H9 (cell line): ENCODE results near the gene ZSCAN5A. TPM values are rescaled to one million over a fixed set of nuclear protein-coding genes. Genes with fewer than 3 reads are reported as not detected.

ENCODE experiments used
- DNase-seq: peaks from one replicate; pipeline ENCODE4 v3.0.0-alpha.2; 2017
- H2AFZ ChIP-seq: one replicate; pipeline ENCODE4 v1.6.1; 2013; ENCODE audit warnings: mild to moderate bottlenecking, low read length, control low read depth, moderate library complexity
- H2AK5ac ChIP-seq: 2 replicates; pipeline ENCODE4 v1.6.1; 2013; ENCODE audit warnings: low read length, control low read depth, mixed read lengths; ENCODE audit not compliant: insufficient read length
- H2BK120ac ChIP-seq: one replicate; pipeline ENCODE4 v1.6.1; 2013; ENCODE audit warnings: low read depth, mild to moderate bottlenecking, low read length, control low read depth, inconsistent platforms; ENCODE audit not compliant: poor library complexity, severe bottlenecking
- H2BK12ac ChIP-seq: 2 replicates; pipeline ENCODE4 v1.6.1; 2013; ENCODE audit warnings: low read length, control low read depth, mixed read lengths, low read depth; ENCODE audit not compliant: insufficient read length
- H2BK15ac ChIP-seq: 2 replicates; pipeline ENCODE4 v1.6.1; 2013; ENCODE audit warnings: low read depth, low read length, control low read depth
- H2BK20ac ChIP-seq: one replicate; pipeline ENCODE4 v1.6.1; 2013; ENCODE audit warnings: low read depth, mild to moderate bottlenecking, low read length, control low read depth, inconsistent platforms; ENCODE audit not compliant: poor library complexity, severe bottlenecking
- H2BK5ac ChIP-seq: 2 replicates; pipeline ENCODE4 v1.6.1; 2013; ENCODE audit warnings: low read length, control low read depth, mixed read lengths; ENCODE audit not compliant: insufficient read length
- H3K14ac ChIP-seq: 2 replicates; pipeline ENCODE4 v1.6.1; 2013; ENCODE audit warnings: low read length, control low read depth; ENCODE audit not compliant: insufficient read depth
- H3K18ac ChIP-seq: 2 replicates; pipeline ENCODE4 v1.6.1; 2013; ENCODE audit warnings: low read depth, mild to moderate bottlenecking, mixed read lengths, low read length, control low read depth; ENCODE audit not compliant: insufficient read length
- H3K23ac ChIP-seq: 2 replicates; pipeline ENCODE4 v1.6.1; 2013; ENCODE audit warnings: low read length, control low read depth, mixed read lengths, low read depth; ENCODE audit not compliant: insufficient read length
- H3K23me2 ChIP-seq: 2 replicates; pipeline ENCODE4 v1.6.1; 2013; ENCODE audit warnings: low read depth, mild to moderate bottlenecking, mixed read lengths, low read length, control low read depth; ENCODE audit not compliant: insufficient read length, poor library complexity, severe bottlenecking
- H3K27ac ChIP-seq: 2 replicates; pipeline ENCODE4 v1.5.1; 2013; ENCODE audit warnings: low read length, control low read depth, mixed read lengths, low read depth; ENCODE audit not compliant: insufficient read length
- H3K27me3 ChIP-seq: 2 replicates; pipeline ENCODE4 v1.6.1; 2013; ENCODE audit warnings: low read length, control low read depth, inconsistent platforms; ENCODE audit not compliant: insufficient read depth
- H3K4ac ChIP-seq: 2 replicates; pipeline ENCODE4 v1.6.1; 2013; ENCODE audit warnings: low read depth, mild to moderate bottlenecking, control low read depth, inconsistent platforms, low read length, moderate library complexity
- H3K4me1 ChIP-seq: 2 replicates; pipeline ENCODE4 v1.6.1; 2013; ENCODE audit warnings: low read length, control low read depth, inconsistent platforms; ENCODE audit not compliant: insufficient read depth
- H3K4me2 ChIP-seq: 2 replicates; pipeline ENCODE4 v1.6.1; 2013; ENCODE audit warnings: low read length, control low read depth, mixed read lengths; ENCODE audit not compliant: insufficient read length, insufficient read depth
- H3K56ac ChIP-seq: 2 replicates; pipeline ENCODE4 v1.6.1; 2013; ENCODE audit warnings: low read depth, mild to moderate bottlenecking, mixed read lengths, low read length, control low read depth; ENCODE audit not compliant: insufficient read length
- H3K79me1 ChIP-seq: 2 replicates; pipeline ENCODE4 v1.6.1; 2013; ENCODE audit warnings: low read depth, mild to moderate bottlenecking, moderate library complexity, low read length, control low read depth, inconsistent platforms; ENCODE audit not compliant: insufficient read depth, poor library complexity, severe bottlenecking
- H3K79me2 ChIP-seq: 2 replicates; pipeline ENCODE4 v1.6.1; 2013; ENCODE audit warnings: low read length, control low read depth, inconsistent platforms; ENCODE audit not compliant: insufficient read depth
- H3K9ac ChIP-seq: 2 replicates; pipeline ENCODE4 v1.6.1; 2013; ENCODE audit warnings: low read length, control low read depth, mixed read lengths; ENCODE audit not compliant: insufficient read length; ENCODE audit errors: extremely low read depth
- H3K9me3 ChIP-seq: one replicate; pipeline ENCODE4 v1.6.1; 2013; ENCODE audit warnings: low read depth, low read length, inconsistent platforms; ENCODE audit not compliant: control insufficient read depth
- H3T11ph ChIP-seq: one replicate; pipeline ENCODE4 v1.6.1; 2013; ENCODE audit warnings: mild to moderate bottlenecking, low read length, control low read depth, inconsistent platforms
- H4K20me1 ChIP-seq: one replicate; pipeline ENCODE4 v1.6.1; 2013; ENCODE audit not compliant: control insufficient read depth, insufficient read length, insufficient read depth
- H4K5ac ChIP-seq: 2 replicates; pipeline ENCODE4 v1.6.1; 2013; ENCODE audit warnings: low read depth, mild to moderate bottlenecking, mixed read lengths, low read length, control low read depth; ENCODE audit not compliant: insufficient read length
- H4K8ac ChIP-seq: replicated peaks from 2 replicates; pipeline ENCODE4 v1.6.1; 2013; ENCODE audit warnings: low read length, control low read depth, mixed read lengths, low read depth; ENCODE audit not compliant: insufficient read length
- H4K91ac ChIP-seq: 2 replicates; pipeline ENCODE4 v1.6.1; 2013; ENCODE audit warnings: low read depth, mild to moderate bottlenecking, moderate library complexity, mixed read lengths, low read length, control low read depth; ENCODE audit not compliant: insufficient read length
- H3K27ac Mint-ChIP-seq, 3 experiments: 2 replicates in 2 of 3; 3 replicates in 1 of 3; pipeline ENCODE4 v1.8.0; 2020 to 2021; ENCODE audit warnings: mixed read lengths in 3 of 3, mild to moderate bottlenecking in 1 of 3, moderate library complexity in 1 of 3
- H3K27me3 Mint-ChIP-seq: 2 replicates; pipeline ENCODE4 v1.8.0; 2021; ENCODE audit warnings: low read depth, mild to moderate bottlenecking, moderate library complexity, mixed read lengths
- H3K36me3 Mint-ChIP-seq, 3 experiments: 2 replicates in 2 of 3; 3 replicates in 1 of 3; pipeline ENCODE4 v1.8.0; 2020 to 2021; ENCODE audit warnings: low read depth in 3 of 3, mixed read lengths in 3 of 3; ENCODE audit not compliant: insufficient read depth in 1 of 3
- H3K4me1 Mint-ChIP-seq, 2 experiments: 2 replicates each; pipeline ENCODE4 v1.8.0; 2020; ENCODE audit warnings: mixed read lengths in 2 of 2
- H3K4me3 Mint-ChIP-seq, 2 experiments: 2 replicates in 1 of 2; 3 replicates in 1 of 2; pipeline ENCODE4 v1.8.0; 2020 to 2021; ENCODE audit warnings: mild to moderate bottlenecking in 2 of 2, mixed read lengths in 2 of 2, moderate library complexity in 1 of 2
- H3K9me3 Mint-ChIP-seq, 2 experiments: 2 replicates in 1 of 2; 3 replicates in 1 of 2; pipeline ENCODE4 v1.8.0; 2020; ENCODE audit warnings: mild to moderate bottlenecking in 2 of 2, mixed read lengths in 2 of 2, moderate library complexity in 1 of 2
- CTCF ChIP-seq: fragments of 200-600 bp; sonication (generic); conservative IDR thresholded peaks from 3 replicates; pipeline ENCODE4 v1.8.0; 2021; ENCODE audit warnings: antibody characterized with exemption, mild to moderate bottlenecking
- WGBS: extraction: QIAGEN DNeasy Blood & Tissue Kit; methylation state at CpG from one replicate; pipeline ENCODE4 v1.1.7; 2013; ENCODE audit warnings: missing lambda C conversion rate, low lambda C conversion rate, mixed read lengths; ENCODE audit not compliant: insufficient read length; ENCODE audit errors: extremely low coverage; 5-methylcytosine and 5-hydroxymethylcytosine counted together
- total RNA-seq: library from RNA; stranded (reverse); gene quantifications from 2 replicates; pipeline ENCODE4 v1.2.1, GENCODE V29; 2021

Gene ZSCAN5A
- total RNA-seq, 1 experiment from 2014 or later, result 12.5 TPM

- peak overlapping the region in 1 of 3 experiments; percentile 16; a peak in 2 of 7 replicates for H3K27ac Mint-ChIP-seq
- Histone ChIP-seq H4K20me1 (no peaks in the 10 kb centered on the region), H3K79me1 (no peaks in the 10 kb centered on the region), H2BK15ac (no peak overlapping the region), H3K56ac (no peak overlapping the region), H2BK5ac (no peak overlapping the region), H3K18ac (no peak overlapping the region), H2BK12ac (no peak overlapping the region), H4K91ac (no peak overlapping the region), H3K27ac (no peak overlapping the region), H3K9me3 (no peaks in the 10 kb centered on the region), H2AFZ (no peak overlapping the region), H3K27me3 (no peaks in the 10 kb centered on the region), H3K14ac (no peak overlapping the region; the same call in 1 of the 2 replicates), H4K5ac (no peak overlapping the region), H2AK5ac (no peak overlapping the region), H3K79me2 (no peaks in the 10 kb centered on the region), H4K8ac (no peak overlapping the region), H3K4ac (no peak overlapping the region), H3K23me2 (no peaks in the 10 kb centered on the region), H3K4me2 (no peak overlapping the region), H3K9ac (no peak overlapping the region), H3K4me1 (no peaks in the 10 kb centered on the region), H3T11ph (no peak overlapping the region), H3K23ac (no peak overlapping the region), H2BK120ac (no peak overlapping the region), H2BK20ac (no peak overlapping the region)
- peaks cover 0 to 3% of the 10 kb centered on the region in 2 experiments; a peak in 3 of 4 replicates for H3K4me1 Mint-ChIP-seq
- no peak overlapping the region for H3K4me3 Mint-ChIP-seq
- peaks cover 7 to 26% (median 15%) of the 10 kb centered on the region in 3 experiments; a peak in 6 of 7 replicates for H3K36me3 Mint-ChIP-seq
- DNase-seq, result no peak
- TF ChIP-seq CTCF, result no peak
- WGBS, result no CpG with 5 or more reads among the region's 4 CpGs
- no peaks in the 10 kb centered on the region; the same call in 1 of the 2 replicates for H3K27me3 Mint-ChIP-seq
- peaks cover 0 to 48% of the 10 kb centered on the region in 2 experiments; a peak in 2 of 5 replicates for H3K9me3 Mint-ChIP-seq
Observed at GRCh38 chr19:56294549-56294948, 20.1 kb downstream of the ZSCAN5A start.
